RWPE1 (cell line): ENCODE data around the gene BEND2.
"Not testable (repeated sequence)": the region's sequence is repeated elsewhere in the genome, so short reads cannot be mapped to it uniquely, and the experiment has no call there.

Experiments
- CTCF ChIA-PET: fragments of 350-600 bp; sonication (Branson Sonifier 250); formaldehyde crosslinking; extraction: SDS; loops from one replicate; lab custom pipeline; 2021; lab: Yijun Ruan, JAX
- POLR2A ChIA-PET: fragments of 400-600 bp; formaldehyde crosslinking; extraction: SDS; loops from one replicate; lab custom pipeline; 2020; ENCODE audit warnings: antibody characterized with exemption; ENCODE audit not compliant: low non-redundant PET; lab: Yijun Ruan, JAX
- DNase-seq: peaks from one replicate; pipeline ENCODE4 v3.0.0; 2012; ENCODE audit warnings: low spot score
- H3K27ac ChIP-seq: fragments of 450-650 bp; 2 replicates; pipeline ENCODE4 v1.5.1; 2017
- CTCF ChIP-seq: fragments of 450-650 bp; conservative IDR thresholded peaks from 2 replicates; pipeline ENCODE4 v1.5.1; 2017; ENCODE audit warnings: low read depth, mild to moderate bottlenecking

The BEND2 gene

GRCh38 chrX:18220786-18221185 is at the start of gene BEND2:
BEND2 (minus strand) TSS chrX:18220886; CDS start chrX:18220750, 136 bp downstream.
- no peak for TF ChIP-seq CTCF
- CTCF ChIA-PET = no interaction called here
- H3K27ac ChIP-seq = no peak within 1 kb of the TSS
- POLR2A ChIA-PET = no interaction called here
- DNase-seq = no peak

GRCh38 chrX:18255059-18255458 is 34.4 kb upstream of the BEND2 start:
- DNase-seq = no peak
- H3K27ac ChIP-seq = no peak overlapping the region
- no peak for TF ChIP-seq CTCF
- CTCF ChIA-PET = no interaction called here
- POLR2A ChIA-PET = no interaction called here

DNA sequence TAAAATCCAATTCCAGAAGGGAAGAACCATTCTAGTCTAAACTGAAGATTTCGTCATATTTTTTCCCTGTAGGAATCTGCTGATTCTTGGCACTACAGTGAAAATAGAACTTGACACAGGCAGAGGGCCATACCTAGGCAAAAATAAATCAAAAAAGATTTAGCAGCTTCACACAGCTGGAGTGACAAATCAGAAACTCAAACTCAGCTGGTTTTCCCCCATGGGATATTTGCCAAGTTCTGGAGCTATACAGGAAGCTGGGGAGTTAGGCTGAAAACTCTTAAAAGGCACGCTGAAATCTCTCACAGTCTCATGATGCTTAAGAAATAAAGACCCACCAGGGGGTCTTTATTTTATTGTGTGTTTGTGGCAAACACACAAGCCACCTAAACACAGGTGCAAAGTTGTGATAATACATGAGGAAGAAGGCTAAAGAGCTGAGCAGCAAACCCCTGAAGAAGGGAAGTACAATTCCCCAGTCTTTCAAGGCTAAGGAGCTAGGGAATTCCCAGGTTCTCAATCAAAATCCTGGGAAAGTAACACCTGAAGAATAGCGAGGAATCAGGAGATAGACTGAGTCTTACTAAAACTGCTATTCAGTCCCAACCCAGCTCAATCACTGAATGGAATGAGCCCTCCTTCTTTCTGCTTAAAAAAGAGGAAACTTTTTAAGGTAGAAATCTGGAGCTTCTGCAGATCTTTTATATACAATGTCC is 32.1 kb upstream of the BEND2 start:
- no peak for DNase-seq
- CTCF ChIA-PET = no interaction called here
- no peak for TF ChIP-seq CTCF
- H3K27ac ChIP-seq = no peak overlapping the region
- POLR2A ChIA-PET = no interaction called here

DNA sequence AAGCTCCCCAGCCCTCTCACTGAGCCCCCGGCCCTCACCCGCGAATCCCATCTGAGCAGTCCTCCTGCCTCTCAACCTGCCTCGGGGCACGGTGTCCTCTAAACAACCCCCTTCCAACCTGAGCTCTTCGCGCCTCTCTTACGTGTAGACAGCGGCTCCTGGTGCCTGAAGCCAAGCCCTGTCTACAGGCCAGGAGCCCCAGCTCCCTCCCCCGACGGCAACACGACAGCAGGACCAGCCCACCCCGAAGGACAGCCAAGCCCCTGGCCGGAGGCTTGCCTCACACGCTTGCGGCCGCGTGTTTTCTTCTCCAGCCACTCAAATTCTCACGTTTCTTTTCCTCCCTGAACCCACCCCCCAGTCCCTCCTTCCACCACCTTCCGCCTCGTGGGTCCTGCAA is 9.0 kb upstream of the BEND2 start:
- CTCF ChIA-PET, POLR2A ChIA-PET, DNase-seq, H3K27ac ChIP-seq: not testable (repeated sequence)

DNA sequence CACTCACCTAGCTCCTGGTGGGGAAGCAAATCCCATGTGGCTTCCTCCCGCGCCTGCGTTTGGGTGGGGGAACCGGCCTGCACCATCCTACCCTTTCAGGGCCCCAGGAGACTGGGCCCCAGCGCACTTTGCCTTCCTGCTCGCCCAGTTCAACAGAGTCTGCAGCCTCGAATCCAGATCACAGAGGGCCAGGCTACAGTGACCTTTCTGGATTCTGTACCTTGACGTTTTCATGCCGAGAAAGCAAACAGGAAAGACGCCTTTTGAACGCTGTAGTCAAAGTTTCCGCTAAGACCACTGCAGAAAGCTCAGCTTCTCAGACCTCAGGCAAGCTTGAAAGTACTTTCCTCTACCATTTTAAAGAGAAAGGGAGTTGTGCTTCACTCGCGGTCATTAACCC is 7.4 kb upstream of the BEND2 start:
- ChIA-PET CTCF (no interaction called here), POLR2A (no interaction called here)
- DNase-seq = no peak
- TF ChIP-seq CTCF = no peak
- no peak overlapping the region for H3K27ac ChIP-seq

DNA sequence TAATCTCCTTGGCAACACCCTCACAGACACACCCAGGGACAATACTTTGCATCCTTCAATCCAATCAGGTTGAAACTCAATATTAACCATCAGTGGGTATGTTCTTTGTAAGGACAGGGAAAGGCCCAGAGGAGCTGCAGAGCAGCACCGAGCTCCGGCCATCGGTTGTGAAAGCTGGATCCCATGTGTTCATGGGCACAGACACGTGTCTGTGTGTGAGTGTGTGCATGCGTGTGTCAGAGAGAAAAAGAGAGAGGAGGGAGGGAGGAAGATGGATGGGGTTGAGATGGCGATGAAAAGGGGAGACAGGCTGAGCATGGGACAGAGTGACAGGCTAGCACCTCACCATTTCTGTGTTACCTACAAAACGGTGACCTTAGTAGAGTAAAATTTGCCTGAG is 6.8 kb upstream of the BEND2 start:
- no peak for DNase-seq
- H3K27ac ChIP-seq = no peak overlapping the region
- POLR2A ChIA-PET = no interaction called here
- no peak for TF ChIP-seq CTCF
- CTCF ChIA-PET = no interaction called here

DNA sequence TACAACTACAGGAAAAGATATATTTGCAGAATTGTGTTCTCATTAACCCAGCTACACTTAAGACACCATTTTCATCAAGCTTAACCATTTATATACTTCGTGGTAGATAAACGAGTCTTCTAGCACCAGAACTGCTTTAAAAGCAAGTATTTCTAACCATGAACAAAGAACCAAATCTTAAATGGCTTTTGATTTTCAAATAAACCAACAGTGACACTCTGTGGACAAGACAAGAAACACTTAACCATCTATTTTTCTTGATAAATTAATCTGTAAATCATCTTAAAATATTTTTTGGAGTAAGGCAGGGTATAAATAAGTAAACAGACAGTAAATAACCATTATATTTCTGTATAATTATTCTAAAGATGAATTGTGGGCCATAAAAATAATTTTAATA is 10.2 kb downstream of the BEND2 start:
- POLR2A ChIA-PET = no interaction called here
- CTCF ChIA-PET = interaction anchor here (0.7 kb wide), 1 partner anchor 433 kb away, joined by 3 read pairs; no protein-coding TSS in a partner anchor
- TF ChIP-seq CTCF = no peak
- no peak for DNase-seq
- H3K27ac ChIP-seq = no peak overlapping the region
